ENCODE data around the gene CAMK1D.

The CAMK1D gene

GRCh38 chr10:12769323-12770044 is 420.1 kb downstream of the CAMK1D start:
- no peak for DNase-seq (ENCODE audit: low read depth)

GRCh38 chr10:12771981-12772760 is 422.8 kb downstream of the CAMK1D start:
- DNase-seq (ENCODE audit: low read depth), result no peak

- no peak for DNase-seq (ENCODE audit: low read depth)
Observed at GRCh38 chr10:12772797-12773587, 423.6 kb downstream of the CAMK1D start.

DNA sequence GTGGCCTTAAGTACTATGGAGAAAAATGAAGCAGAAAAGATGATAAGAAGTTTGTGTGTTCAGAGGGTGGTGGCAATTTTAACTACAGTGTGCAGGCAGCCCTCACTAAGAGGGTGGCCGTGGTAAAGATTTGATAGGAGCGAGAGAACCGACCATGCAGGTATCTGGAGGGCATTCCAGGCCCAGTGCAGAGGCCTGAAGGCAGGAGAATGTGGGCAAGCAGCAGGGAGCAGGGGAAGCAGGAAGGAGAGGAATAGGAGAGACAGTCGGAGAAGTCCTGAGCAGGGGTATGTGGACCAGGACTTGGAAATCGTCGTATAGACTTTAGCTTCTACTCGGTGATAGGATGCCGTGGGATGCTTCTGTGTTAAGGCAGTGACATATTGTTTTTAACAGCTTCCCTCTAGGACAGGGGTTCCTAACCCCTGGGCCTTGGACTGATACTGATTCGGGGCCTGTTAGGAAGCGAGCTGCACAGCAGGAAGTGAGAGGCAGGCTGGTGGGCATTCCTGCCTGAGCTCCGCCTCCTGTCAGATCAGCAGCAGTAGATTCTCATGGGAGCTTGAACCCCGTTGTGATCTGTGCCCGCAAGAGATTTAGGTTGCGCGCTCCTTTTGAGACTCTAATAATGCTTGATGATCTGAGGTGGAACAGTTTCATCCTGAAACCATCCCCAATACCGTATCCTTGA is 425.0 kb downstream of the CAMK1D start:
- no peak for DNase-seq (ENCODE audit: low read depth)

DNA sequence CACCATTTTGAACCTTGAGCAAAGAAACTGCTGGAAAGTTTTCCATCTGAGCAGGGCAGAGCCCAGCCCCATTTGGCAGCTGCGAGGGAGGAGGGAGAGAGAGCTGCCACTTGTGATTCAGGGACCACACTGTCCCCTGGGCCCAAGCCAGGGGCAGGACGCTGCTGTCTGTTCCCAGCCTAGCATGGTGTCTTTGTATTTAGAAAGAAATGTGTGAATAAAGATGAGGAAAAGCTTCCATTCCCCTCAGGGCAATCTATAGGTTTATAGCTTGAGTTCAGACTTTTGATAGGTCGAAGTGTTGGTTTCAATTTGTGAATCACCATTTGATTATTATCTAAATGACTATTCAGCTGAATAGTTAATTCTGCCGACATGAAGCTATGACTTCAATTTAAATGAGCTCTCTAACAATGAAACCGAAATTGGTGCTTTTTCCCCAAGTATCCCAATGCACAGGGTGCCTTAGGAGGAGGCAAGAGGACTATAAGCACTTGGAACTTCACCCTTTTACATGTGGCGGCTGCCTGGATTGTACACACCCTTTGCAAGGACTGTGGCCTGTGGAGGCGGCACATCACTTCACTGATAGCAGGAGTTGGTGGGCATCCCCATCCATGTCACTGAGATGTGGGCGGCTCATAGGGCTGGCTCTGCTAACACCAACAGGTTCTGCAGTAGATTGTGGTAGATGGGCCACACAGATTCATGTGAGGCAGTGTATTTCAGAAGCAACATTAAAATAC is 428.7 kb downstream of the CAMK1D start:
- no peak for DNase-seq (ENCODE audit: low read depth)

DNA sequence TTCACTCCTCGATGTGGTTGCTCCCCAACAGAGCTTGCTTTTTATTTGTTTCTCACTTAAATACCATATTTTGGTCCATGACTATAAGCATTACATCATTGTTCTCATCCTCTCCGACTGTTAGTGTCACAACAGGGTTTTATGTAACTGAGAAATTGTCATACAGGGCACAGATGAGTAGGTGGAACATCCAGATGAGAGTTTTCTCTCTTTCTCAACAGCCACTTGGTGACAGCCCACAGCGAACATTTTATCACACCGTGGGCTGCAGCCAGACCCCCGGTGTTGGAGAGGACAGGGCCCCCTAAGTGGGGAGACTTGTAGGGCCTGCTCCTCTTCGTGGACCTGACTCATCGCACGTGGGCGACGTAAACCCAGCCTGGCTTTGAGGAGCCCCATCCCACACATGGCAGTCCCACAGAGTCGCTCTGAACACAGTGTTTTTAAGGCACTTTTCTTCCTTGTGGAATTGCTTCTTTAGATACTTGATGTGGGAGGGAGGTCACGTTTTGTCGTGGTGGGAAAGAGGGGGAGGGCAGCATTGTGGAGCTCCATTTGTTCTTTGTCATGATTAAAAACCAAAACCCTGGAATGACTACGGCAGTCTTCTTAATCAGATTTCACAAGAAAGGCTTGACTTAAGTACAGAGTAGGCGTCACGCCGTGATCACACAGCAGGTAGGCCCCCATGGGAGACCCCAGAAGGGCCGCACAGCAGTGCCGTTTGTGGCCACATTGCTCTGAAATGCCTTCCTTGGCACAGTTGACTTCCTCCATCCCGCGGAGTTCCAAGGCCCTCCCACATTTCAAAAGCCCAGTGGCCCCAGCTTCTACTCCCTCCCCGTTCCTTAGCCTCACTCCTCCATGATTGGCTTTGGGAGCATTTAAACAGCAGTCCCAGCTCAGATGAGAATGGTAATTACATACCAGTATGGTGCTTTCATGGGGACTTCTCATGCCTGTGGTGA is 431.6 kb downstream of the CAMK1D start:
- DNase-seq (ENCODE audit: low read depth), result no peak

DNA sequence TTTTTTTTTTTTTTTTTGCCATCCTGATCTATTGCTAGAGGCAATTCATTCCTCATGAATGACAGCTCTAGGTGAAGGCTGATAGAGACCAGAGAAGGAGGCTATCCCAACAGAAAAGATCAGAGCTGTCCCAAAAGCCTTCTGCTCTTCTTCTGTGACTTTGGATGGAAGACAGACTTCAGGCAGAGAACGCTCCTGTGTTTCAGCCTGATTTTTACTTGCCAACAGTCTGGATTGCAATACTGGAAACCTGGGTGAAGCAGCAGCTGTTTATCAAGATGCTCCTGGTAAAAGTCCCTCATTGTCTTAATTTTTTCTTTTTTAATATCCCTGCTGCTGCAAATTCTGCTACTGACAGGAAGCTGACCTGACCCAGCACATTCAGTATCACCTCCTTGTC is 432.6 kb downstream of the CAMK1D start:
- no peak for DNase-seq (ENCODE audit: low read depth)

- DNase-seq (ENCODE audit: low read depth), result no peak
Observed at GRCh38 chr10:12782537-12782936, 433.2 kb downstream of the CAMK1D start.

- no peak for DNase-seq (ENCODE audit: low read depth)
Observed at GRCh38 chr10:12783293-12783692, 433.9 kb downstream of the CAMK1D start.

GRCh38 chr10:12784646-12785045 is 435.3 kb downstream of the CAMK1D start:
- DNase-seq (ENCODE audit: low read depth), result no peak

DNA sequence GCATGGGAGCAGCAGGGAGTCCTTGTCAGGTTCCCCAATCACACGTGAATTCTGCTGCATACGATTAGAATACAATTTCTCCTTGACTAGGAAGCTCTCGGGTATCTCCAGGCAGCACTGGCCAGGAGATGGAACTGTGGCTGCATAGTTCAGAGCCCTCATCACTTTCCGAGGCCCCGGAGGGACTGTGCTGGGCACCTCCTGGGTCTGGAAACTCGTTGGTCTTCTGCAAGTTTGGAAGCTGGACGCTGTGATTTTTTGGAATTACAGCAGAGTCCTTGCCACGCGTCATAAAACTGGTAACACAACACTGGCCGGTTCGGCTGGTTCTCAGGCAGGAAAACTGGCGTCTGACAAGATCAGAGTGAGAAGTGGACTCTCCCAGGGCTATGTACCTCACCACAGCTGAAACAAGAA is 436.1 kb downstream of the CAMK1D start:
- no peak for DNase-seq (ENCODE audit: low read depth)

- no peak for DNase-seq (ENCODE audit: low read depth)
Observed at GRCh38 chr10:12787297-12787696, 437.9 kb downstream of the CAMK1D start.

GRCh38 chr10:12788277-12788676 is 438.9 kb downstream of the CAMK1D start:
- DNase-seq (ENCODE audit: low read depth), result no peak

GRCh38 chr10:12790270-12790669 is 440.9 kb downstream of the CAMK1D start:
- no peak for DNase-seq (ENCODE audit: low read depth)

GRCh38 chr10:12791728-12792127 is 442.4 kb downstream of the CAMK1D start:
- no peak for DNase-seq (ENCODE audit: low read depth)

DNA sequence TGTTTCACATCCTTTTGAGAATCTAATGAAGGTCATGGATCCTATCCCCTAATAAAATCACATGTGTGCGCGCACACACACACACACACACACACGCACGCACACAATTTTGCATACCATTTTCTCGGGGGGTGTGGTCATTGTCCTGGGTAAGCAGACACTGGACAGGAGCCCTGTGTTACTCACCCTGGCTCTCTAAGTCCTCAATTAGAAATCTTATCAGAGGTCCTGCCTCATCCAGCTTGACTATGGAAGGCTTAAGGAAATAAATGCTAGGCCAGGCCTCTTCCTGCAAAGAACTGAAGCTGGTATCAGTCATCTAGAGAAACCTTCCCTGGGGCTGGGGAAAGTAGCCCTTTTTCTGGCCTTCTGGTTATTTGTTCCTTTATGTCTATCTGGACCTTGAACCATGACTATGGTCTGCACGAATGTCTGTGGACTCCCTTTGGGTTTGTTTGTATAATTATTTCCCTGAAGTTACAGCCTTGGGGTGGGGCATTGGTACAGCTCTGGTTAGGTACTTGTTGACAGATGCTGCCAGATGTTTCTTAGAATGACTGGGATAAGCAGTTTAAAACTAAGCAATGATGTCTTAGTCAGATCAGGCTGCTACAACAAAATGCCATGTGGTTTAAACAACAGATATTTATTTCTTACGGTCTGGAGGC is 443.7 kb downstream of the CAMK1D start:
- no peak for DNase-seq (ENCODE audit: low read depth)

GRCh38 chr10:12795315-12796110 is 446.2 kb downstream of the CAMK1D start:
- no peak for DNase-seq (ENCODE audit: low read depth)

GRCh38 chr10:12796401-12797160 is 447.2 kb downstream of the CAMK1D start:
- DNase-seq (ENCODE audit: low read depth), result no peak

Measured in stimulated activated CD8-positive, alpha-beta memory T cell treated with anti-CD3 and anti-CD28 coated beads, Interleukin-15, amount 100 ng/mL, for 1 hour (primary cell).